Adrenal gland (tissue), 5 donors: ENCODE results near the gene SCN2B.

Experiments
- CTCF ChIP-seq, 6 experiments: fragments of 450-650 bp in 4 of 6; fragments of 200-600 bp in 2 of 6; sonication (generic) in 1 of 6; IDR thresholded peaks; 1 replicate in 5 of 6; 2 replicates in 1 of 6; pipeline versions ENCODE4 v1.5.1 to v1.8.0; 2016 to 2021; ENCODE audit warnings: antibody characterized with exemption in 6 of 6, mild to moderate bottlenecking in 2 of 6, moderate library complexity in 1 of 6
- POLR2A ChIP-seq, 2 donors: fragments of 450-650 bp; IDR thresholded peaks; one replicate each; pipeline ENCODE4 v1.6.1; 2017; ENCODE audit warnings: antibody characterized with exemption in 2 of 2, mild to moderate bottlenecking in 2 of 2, moderate library complexity in 1 of 2
- donor health status: DM: no; HTN: no; CAD: no.

DNA sequence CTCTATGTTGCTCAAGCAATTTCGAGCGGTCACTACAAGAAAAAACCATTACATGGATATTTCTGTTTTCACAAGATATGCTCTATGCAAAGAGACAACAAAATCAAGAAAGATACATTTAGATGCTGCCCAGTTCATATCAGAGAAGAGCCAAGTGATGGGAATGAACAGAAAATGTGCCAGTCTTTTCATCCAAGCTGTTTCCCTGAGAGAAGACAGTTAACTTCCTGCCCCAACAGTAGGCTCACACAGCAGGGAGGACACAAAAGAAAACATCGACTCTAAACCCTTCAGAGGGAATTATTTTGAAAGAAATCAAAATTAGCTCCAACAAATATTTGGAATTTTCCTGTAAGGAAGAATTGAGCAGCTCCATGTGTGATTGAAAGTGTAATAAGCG, 36.8 kb upstream of the SCN2B start:
- TF ChIP-seq CTCF (IDR thresholded peaks at IDR 0.05) (no peak), POLR2A (IDR thresholded peaks at IDR 0.05) (no peak)
